Neuronal stem cell (in vitro differentiated cells): Measurements from ENCODE around the gene LYL1.
A peak's percentile ranks its signal among the peaks of the same experiment; 100 is the strongest.

Experiments
- DNase-seq: peaks from one replicate; pipeline ENCODE4 v3.0.0-alpha.2; 2013; ENCODE audit warnings: low spot score
- H2AFZ ChIP-seq: one replicate; pipeline ENCODE4 v1.6.1; 2013; ENCODE audit warnings: mild to moderate bottlenecking, low read length, inconsistent platforms
- H2AK5ac ChIP-seq: 2 replicates; pipeline ENCODE4 v1.6.1; 2013; ENCODE audit warnings: low read depth, mild to moderate bottlenecking, inconsistent platforms, low read length, moderate library complexity, mixed read lengths
- H2BK120ac ChIP-seq: 2 replicates; pipeline ENCODE4 v1.6.1; 2013; ENCODE audit warnings: low read depth, mild to moderate bottlenecking, inconsistent platforms, low read length, moderate library complexity, mixed read lengths
- H2BK12ac ChIP-seq: one replicate; pipeline ENCODE4 v1.6.1; 2013; ENCODE audit warnings: low read length, inconsistent platforms
- H2BK15ac ChIP-seq: 2 replicates; pipeline ENCODE4 v1.6.1; 2013; ENCODE audit warnings: mild to moderate bottlenecking, low read length, inconsistent platforms, mixed read lengths
- H2BK5ac ChIP-seq: one replicate; pipeline ENCODE4 v1.6.1; 2013; ENCODE audit warnings: inconsistent platforms, mild to moderate bottlenecking, low read length, moderate library complexity
- H3K14ac ChIP-seq: one replicate; pipeline ENCODE4 v1.6.1; 2013; ENCODE audit warnings: low read length, inconsistent platforms
- H3K18ac ChIP-seq: 2 replicates; pipeline ENCODE4 v1.6.1; 2013; ENCODE audit warnings: low read length, inconsistent platforms
- H3K23ac ChIP-seq: 2 replicates; pipeline ENCODE4 v1.6.1; 2013; ENCODE audit warnings: low read depth, mild to moderate bottlenecking, mixed read lengths, low read length, inconsistent platforms; ENCODE audit not compliant: poor library complexity
- H3K27ac ChIP-seq: replicated peaks from 3 replicates; pipeline ENCODE4 v1.5.1; 2013; ENCODE audit warnings: low read length, inconsistent platforms
- H3K27me3 ChIP-seq, 3 experiments: 2 replicates each; pipeline ENCODE4 v1.6.1; 2013; ENCODE audit warnings: low read length in 3 of 3, mild to moderate bottlenecking in 2 of 3, inconsistent platforms in 1 of 3, low read depth in 1 of 3, mixed read lengths in 1 of 3, moderate library complexity in 1 of 3; ENCODE audit not compliant: control insufficient read depth in 3 of 3, insufficient read depth in 3 of 3
- H3K36me3 ChIP-seq, 2 donors: replicated peaks in 1 of 2; 2 replicates each; pipeline ENCODE4 v1.6.1; 2013; ENCODE audit warnings: low read length in 2 of 2; ENCODE audit not compliant: control insufficient read depth in 2 of 2, insufficient read depth in 2 of 2
- H3K4ac ChIP-seq: 2 replicates; pipeline ENCODE4 v1.6.1; 2013; ENCODE audit warnings: inconsistent platforms, mild to moderate bottlenecking, low read length, moderate library complexity
- H3K4me1 ChIP-seq, 2 donors: 1 replicate in 1 of 2; 2 replicates in 1 of 2; pipeline ENCODE4 v1.6.1; 2013; ENCODE audit warnings: low read length in 2 of 2, low read depth in 1 of 2; ENCODE audit not compliant: control insufficient read depth in 2 of 2, insufficient read depth in 1 of 2
- H3K4me2 ChIP-seq: one replicate; pipeline ENCODE4 v1.6.1; 2013; ENCODE audit warnings: mild to moderate bottlenecking, low read length, inconsistent platforms; ENCODE audit not compliant: insufficient read depth, poor library complexity, severe bottlenecking
- H3K4me3 ChIP-seq, 2 donors: 2 replicates each; pipeline ENCODE4 v1.5.1; 2013; ENCODE audit warnings: low read length in 2 of 2, mild to moderate bottlenecking in 2 of 2, inconsistent platforms in 1 of 2, moderate library complexity in 1 of 2
- H3K79me1 ChIP-seq: one replicate; pipeline ENCODE4 v1.6.1; 2013; ENCODE audit warnings: low read depth, mild to moderate bottlenecking, inconsistent platforms, low read length, moderate library complexity
- H3K9ac ChIP-seq: one replicate; pipeline ENCODE4 v1.6.1; 2013; ENCODE audit warnings: mild to moderate bottlenecking, low read depth, low read length, inconsistent platforms; ENCODE audit not compliant: poor library complexity
- H3K9me3 ChIP-seq, 2 donors: replicated peaks in 1 of 2; 2 replicates each; pipeline versions ENCODE3 to v1.6.1; 2013; ENCODE audit warnings: low read length in 2 of 2, mild to moderate bottlenecking in 2 of 2, inconsistent platforms in 1 of 2, low read depth in 1 of 2, mixed read lengths in 1 of 2, moderate library complexity in 1 of 2; ENCODE audit not compliant: control insufficient read depth in 2 of 2, insufficient read depth in 1 of 2
- H4K8ac ChIP-seq: one replicate; pipeline ENCODE4 v1.6.1; 2013; ENCODE audit warnings: low read depth, mild to moderate bottlenecking, inconsistent platforms, low read length, moderate library complexity
- H4K91ac ChIP-seq: one replicate; pipeline ENCODE4 v1.6.1; 2013; ENCODE audit warnings: low read length, low read depth, mild to moderate bottlenecking, inconsistent platforms; ENCODE audit not compliant: poor library complexity
- WGBS, 2 donors: extraction: QIAGEN DNeasy Blood & Tissue Kit; methylation state at CpG; one replicate each; pipeline ENCODE4 v1.1.7; 2013; ENCODE audit warnings: missing lambda C conversion rate in 2 of 2, mixed read lengths in 1 of 2; ENCODE audit not compliant: insufficient read length in 2 of 2, insufficient replicate concordance in 1 of 2; ENCODE audit errors: extremely low coverage in 2 of 2; 5-methylcytosine and 5-hydroxymethylcytosine counted together

The LYL1 gene

GRCh38 chr19:13054626-13055212 is 47.9 kb downstream of the LYL1 start:
- Histone ChIP-seq H2AFZ (no peak overlapping the region), H3K36me3 (no peaks in the 10 kb centered on the region), H3K4me3 (no peak overlapping the region), H3K9me3 (no peaks in the 10 kb centered on the region), H2BK15ac (peak overlapping the region; percentile 92), H3K9ac (no peak overlapping the region), H3K14ac (peak overlapping the region; percentile 72), H4K91ac (peak overlapping the region; percentile 16), H3K4ac (no peak overlapping the region), H4K8ac (peak overlapping the region; percentile 43), H3K27me3 (peaks cover 10 to 97% (median 82%) of the 10 kb centered on the region in 3 experiments), H3K4me2 (no peak overlapping the region), H2BK12ac (peak overlapping the region; percentile 80), H2BK5ac (peak overlapping the region; percentile 27), H2AK5ac (no peak overlapping the region), H3K23ac (no peak overlapping the region), H3K79me1 (no peaks in the 10 kb centered on the region), H3K4me1 (peaks cover 20 to 56% of the 10 kb centered on the region in 2 donors), H3K18ac (peak overlapping the region; percentile 93), H2BK120ac (peak overlapping the region; percentile 21), H3K27ac (no peak overlapping the region)
- no CpG with 5 or more reads among the region's 11 CpGs for WGBS, 2 donors
- no peak for DNase-seq

GRCh38 chr19:13053761-13054625 is 48.7 kb downstream of the LYL1 start:
- WGBS, 2 donors: no CpG with 5 or more reads among the region's 17 CpGs

GRCh38 chr19:13053238-13053637 is 49.4 kb downstream of the LYL1 start:
- peak overlapping the region; percentile 28 for H2AK5ac ChIP-seq
- H3K27ac ChIP-seq: no peak overlapping the region
- H3K9ac ChIP-seq: no peak overlapping the region
- H2BK12ac ChIP-seq: peak overlapping the region; percentile 59
- H3K4ac ChIP-seq: no peak overlapping the region
- no peak overlapping the region for H4K91ac ChIP-seq
- H2BK15ac ChIP-seq: no peak overlapping the region
- no CpG with 5 or more reads among the region's 3 CpGs for WGBS, 2 donors
- H3K14ac ChIP-seq: no peak overlapping the region
- H3K79me1 ChIP-seq: no peaks in the 10 kb centered on the region
- no peak overlapping the region for H2BK120ac ChIP-seq
- peaks cover 20 to 52% of the 10 kb centered on the region in 2 donors for H3K4me1 ChIP-seq
- no peak overlapping the region for H3K23ac ChIP-seq
- DNase-seq: no peak
- no peak overlapping the region for H2BK5ac ChIP-seq
- H3K4me3 ChIP-seq: no peak overlapping the region
- H3K27me3 ChIP-seq: peaks cover 10 to 97% (median 80%) of the 10 kb centered on the region in 3 experiments
- H3K9me3 ChIP-seq: no peaks in the 10 kb centered on the region
- no peak overlapping the region for H2AFZ ChIP-seq
- peak overlapping the region; percentile 83 for H3K18ac ChIP-seq
- no peaks in the 10 kb centered on the region for H3K36me3 ChIP-seq
- H3K4me2 ChIP-seq: no peak overlapping the region
- H4K8ac ChIP-seq: no peak overlapping the region

More at GRCh38 chr19:13053761-13054625, 48.7 kb downstream of the LYL1 start:
- Histone ChIP-seq H3K9ac (no peak overlapping the region), H4K91ac (peak overlapping the region; percentile 16), H3K18ac (peak overlapping the region; percentile 93), H3K27ac (no peak overlapping the region), H3K4me3 (no peak overlapping the region), H2AK5ac (no peak overlapping the region), H3K36me3 (no peaks in the 10 kb centered on the region), H3K4me1 (peaks cover 20 to 53% of the 10 kb centered on the region in 2 donors), H3K4ac (no peak overlapping the region), H3K27me3 (peaks cover 10 to 97% (median 81%) of the 10 kb centered on the region in 3 experiments), H3K4me2 (peak overlapping the region; percentile 35), H2BK5ac (peak overlapping the region; percentile 27), H2BK120ac (peak overlapping the region; percentile 21), H3K14ac (peak overlapping the region; percentile 72), H4K8ac (peak overlapping the region; percentile 43), H3K79me1 (no peaks in the 10 kb centered on the region), H3K23ac (no peak overlapping the region), H2AFZ (no peak overlapping the region), H3K9me3 (no peaks in the 10 kb centered on the region), H2BK12ac (peak overlapping the region; percentile 80), H2BK15ac (peak overlapping the region; percentile 92)
- peak; percentile 69 for DNase-seq
